ENCODE measurements around the gene DAB2IP.
A peak's percentile ranks its signal among the peaks of the same experiment; 100 is the strongest.

The DAB2IP gene

DNA sequence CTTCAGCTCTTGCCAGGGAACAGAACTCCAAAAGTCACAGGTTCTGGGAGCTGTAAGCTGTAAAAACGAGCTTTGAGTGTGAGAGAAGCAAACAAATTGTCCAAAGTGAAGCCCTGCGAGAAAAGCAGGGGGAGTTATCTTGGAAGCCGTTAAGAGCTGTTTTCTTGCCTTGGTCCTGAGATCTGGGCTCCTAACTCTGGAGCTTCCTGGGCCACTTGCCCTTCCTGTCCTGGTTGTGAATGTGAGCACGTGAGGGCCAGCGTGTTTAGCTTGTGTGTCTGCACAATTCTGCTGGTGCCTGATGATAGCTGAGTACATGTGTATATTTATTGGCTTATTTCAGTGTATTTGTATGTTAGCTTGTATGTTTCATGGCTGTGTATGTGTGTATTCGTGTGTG is 40.5 kb downstream of the DAB2IP start:
- TF ChIP-seq, protein P1, sequence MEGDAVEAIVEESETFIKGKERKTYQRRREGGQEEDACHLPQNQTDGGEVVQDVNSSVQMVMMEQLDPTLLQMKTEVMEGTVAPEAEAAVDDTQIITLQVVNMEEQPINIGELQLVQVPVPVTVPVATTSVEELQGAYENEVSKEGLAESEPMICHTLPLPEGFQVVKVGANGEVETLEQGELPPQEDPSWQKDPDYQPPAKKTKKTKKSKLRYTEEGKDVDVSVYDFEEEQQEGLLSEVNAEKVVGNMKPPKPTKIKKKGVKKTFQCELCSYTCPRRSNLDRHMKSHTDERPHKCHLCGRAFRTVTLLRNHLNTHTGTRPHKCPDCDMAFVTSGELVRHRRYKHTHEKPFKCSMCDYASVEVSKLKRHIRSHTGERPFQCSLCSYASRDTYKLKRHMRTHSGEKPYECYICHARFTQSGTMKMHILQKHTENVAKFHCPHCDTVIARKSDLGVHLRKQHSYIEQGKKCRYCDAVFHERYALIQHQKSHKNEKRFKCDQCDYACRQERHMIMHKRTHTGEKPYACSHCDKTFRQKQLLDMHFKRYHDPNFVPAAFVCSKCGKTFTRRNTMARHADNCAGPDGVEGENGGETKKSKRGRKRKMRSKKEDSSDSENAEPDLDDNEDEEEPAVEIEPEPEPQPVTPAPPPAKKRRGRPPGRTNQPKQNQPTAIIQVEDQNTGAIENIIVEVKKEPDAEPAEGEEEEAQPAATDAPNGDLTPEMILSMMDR (conservative IDR thresholded peaks at IDR 0.05; ENCODE audit: low read depth): no peak
- ChIA-PET POLR2A (ENCODE audit: low non-redundant PET) (no interaction called here), CTCF (no interaction called here)
- no peak for DNase-seq (ENCODE audit: low spot score)
- no peak overlapping the region for H3K27ac ChIP-seq

DNA sequence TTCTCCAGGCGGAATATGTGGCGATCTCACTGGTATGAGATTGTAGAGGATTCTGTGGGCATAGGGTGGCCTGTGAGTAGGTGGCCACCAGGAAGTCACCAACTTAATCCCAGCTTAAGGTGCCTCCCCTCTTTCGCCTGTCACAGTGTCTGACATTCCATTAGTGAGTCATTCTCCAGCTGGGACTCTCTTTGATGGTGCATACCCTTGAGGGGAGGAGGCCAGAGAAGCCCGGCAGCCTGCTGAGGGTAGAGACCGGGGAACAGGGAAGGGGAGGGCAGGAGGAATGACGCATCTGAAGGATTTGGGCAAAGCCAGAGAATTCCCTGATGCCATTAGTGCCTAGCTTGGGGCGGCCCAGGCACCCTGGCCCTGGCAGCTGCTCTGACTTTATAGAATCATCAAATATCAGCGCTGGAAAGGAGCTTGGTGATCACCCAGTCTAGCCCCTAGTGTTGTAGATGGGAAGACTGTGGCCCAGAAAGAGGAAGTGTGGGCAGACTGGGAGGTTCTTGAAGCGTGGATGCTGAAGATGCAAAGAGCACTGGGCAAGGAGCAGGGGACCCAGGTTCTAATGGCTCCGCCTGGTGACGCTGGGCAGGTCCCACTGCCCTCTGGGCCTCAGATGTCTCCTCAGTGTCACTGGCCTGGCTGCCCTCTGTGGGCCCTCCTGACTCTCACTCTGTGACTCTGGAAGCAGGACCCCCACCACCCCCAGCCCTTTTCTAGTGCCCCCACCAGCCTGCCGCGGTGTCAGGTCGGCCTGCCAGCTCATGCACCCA is 41.4 kb downstream of the DAB2IP start:
- TF ChIP-seq, protein P1 (conservative IDR thresholded peaks at IDR 0.05; ENCODE audit: low read depth): no peak
- peak overlapping the region; percentile 45 for H3K27ac ChIP-seq
- peak; percentile 55 for DNase-seq (ENCODE audit: low spot score)
- ChIA-PET CTCF (interaction anchor here (0.6 to 1.2 kb wide), 3 partner anchors 9 to 450 kb away, joined by 3 to 5 read pairs (median 3); no protein-coding TSS in a partner anchor), POLR2A (ENCODE audit: low non-redundant PET) (no interaction called here)

DNA sequence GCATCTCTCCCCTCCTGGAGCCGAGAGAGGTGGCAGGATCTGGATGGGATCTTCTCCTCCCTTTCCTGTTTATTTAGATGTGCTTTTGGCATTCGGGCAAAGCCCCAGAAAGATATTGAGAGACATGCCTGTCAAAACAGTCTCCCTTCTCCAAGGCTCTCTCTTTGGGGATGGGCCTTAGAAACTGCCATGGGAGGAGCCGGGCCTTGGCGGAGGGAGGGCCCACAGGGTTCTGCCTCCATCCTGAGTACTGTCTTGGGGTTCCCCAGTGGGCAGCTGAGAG is 41.9 kb downstream of the DAB2IP start:
- POLR2A ChIA-PET (ENCODE audit: low non-redundant PET): no interaction called here
- CTCF ChIA-PET: interaction anchor here (0.9 to 1.2 kb wide), 2 partner anchors 9 to 143 kb away, joined by 3 to 5 read pairs; no protein-coding TSS in a partner anchor

DNA sequence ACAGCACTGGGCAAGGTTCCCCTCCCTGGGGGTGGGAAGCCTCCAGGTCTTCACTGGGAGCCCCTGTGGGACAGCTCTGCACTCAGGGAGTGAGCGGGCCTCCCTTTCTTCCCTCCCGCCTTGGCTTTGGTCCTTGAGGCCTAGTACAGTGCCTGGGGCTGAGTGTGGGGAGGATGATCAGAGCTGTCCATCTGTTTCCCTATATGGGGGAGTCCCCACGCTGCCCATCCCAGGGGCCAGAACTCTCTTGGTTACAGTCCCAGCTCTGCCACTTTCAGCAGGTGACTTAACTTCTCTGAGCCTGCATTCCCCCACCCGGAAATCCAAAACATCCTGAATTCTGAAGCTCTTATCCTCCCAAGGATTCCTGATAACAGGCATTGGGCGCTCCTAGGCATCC is 42.6 kb downstream of the DAB2IP start:
- DNase-seq (ENCODE audit: low spot score): no peak
- no peak overlapping the region for H3K27ac ChIP-seq
- POLR2A ChIA-PET (ENCODE audit: low non-redundant PET): no interaction called here
- TF ChIP-seq, protein P1 (conservative IDR thresholded peaks at IDR 0.05; ENCODE audit: low read depth): no peak
- CTCF ChIA-PET: interaction anchor here (0.6 to 2.2 kb wide), 6 partner anchors 10 to 144 kb away, joined by 3 to 12 read pairs (median 4); no protein-coding TSS in a partner anchor

More for the DNA sequence above, 41.9 kb downstream of the DAB2IP start:
- TF ChIP-seq, protein P1 (conservative IDR thresholded peaks at IDR 0.05; ENCODE audit: low read depth): no peak
- DNase-seq (ENCODE audit: low spot score): no peak
- peak overlapping the region; percentile 45 for H3K27ac ChIP-seq

DNA sequence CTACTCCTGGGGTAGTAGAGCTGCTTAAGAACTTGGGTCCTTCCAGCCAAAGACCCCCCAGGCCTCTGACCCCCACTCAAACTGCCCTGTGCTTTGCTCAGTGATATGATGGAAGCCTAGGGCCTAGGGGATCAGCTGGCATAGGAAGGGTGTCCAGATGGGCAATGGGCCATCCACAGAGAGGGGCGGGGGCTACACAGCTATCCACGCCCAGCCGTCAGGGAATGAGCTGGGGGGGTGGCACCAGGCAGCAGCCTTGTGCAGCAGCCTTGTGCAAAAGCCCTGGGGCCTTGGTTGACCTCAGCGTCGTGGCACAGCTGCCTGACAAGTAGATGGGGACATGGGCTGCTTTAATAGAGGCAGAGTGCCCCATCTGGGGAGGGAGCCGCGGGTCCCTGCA is 43.2 kb downstream of the DAB2IP start:
- POLR2A ChIA-PET (ENCODE audit: low non-redundant PET): no interaction called here
- CTCF ChIA-PET: interaction anchor here (0.7 to 2.2 kb wide), 7 partner anchors 11 to 311 kb away, joined by 3 to 12 read pairs (median 4); no protein-coding TSS in a partner anchor
- no peak overlapping the region for H3K27ac ChIP-seq
- no peak for DNase-seq (ENCODE audit: low spot score)
- TF ChIP-seq, protein P1 (conservative IDR thresholded peaks at IDR 0.05; ENCODE audit: low read depth): no peak

DNA sequence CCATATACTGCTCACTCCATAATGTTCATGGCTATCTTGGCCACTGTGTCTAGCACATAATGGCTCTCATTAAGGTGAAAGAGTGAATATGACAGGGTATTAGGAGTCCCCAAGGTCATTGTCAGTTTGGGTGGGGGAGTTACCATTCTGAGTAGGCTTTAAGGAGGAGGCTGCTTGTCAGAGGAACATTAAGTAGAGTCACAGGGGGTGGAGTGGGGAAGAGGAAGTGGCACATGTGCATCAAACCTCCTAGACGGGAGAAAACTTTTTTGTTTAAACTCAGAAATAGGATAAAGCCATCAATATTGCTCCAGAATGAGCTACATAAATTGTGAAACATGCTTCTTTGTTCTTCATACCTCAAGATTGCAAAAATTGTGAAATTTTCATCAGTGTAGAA is 45.5 kb downstream of the DAB2IP start:
- peak overlapping the region; percentile 21; the same call in 1 of the 2 replicates for H3K27ac ChIP-seq
- TF ChIP-seq, protein P1 (conservative IDR thresholded peaks at IDR 0.05; ENCODE audit: low read depth): no peak
- DNase-seq (ENCODE audit: low spot score): no peak
- POLR2A ChIA-PET (ENCODE audit: low non-redundant PET): no interaction called here
- CTCF ChIA-PET: interaction anchor here (0.9 to 3.0 kb wide), 5 partner anchors 10 to 291 kb away, joined by 3 to 17 read pairs (median 11); no protein-coding TSS in a partner anchor

All from RWPE1 (cell line).